AG09319 (cell line): ENCODE results near the gene SCNN1A.

Experiments used
- DNase-seq: peaks from one replicate; pipeline ENCODE4 v3.0.0-alpha.2; 2010; ENCODE audit warnings: low read depth; ENCODE audit errors: extremely low read depth
- TF ChIP-seq, protein P1 (sequence below): IDR thresholded peaks from 2 replicates; pipeline ENCODE4 v1.5.1; 2011; ENCODE audit warnings: low read depth, mild to moderate bottlenecking, inconsistent platforms, low read length, moderate library complexity

Gene SCNN1A

DNA sequence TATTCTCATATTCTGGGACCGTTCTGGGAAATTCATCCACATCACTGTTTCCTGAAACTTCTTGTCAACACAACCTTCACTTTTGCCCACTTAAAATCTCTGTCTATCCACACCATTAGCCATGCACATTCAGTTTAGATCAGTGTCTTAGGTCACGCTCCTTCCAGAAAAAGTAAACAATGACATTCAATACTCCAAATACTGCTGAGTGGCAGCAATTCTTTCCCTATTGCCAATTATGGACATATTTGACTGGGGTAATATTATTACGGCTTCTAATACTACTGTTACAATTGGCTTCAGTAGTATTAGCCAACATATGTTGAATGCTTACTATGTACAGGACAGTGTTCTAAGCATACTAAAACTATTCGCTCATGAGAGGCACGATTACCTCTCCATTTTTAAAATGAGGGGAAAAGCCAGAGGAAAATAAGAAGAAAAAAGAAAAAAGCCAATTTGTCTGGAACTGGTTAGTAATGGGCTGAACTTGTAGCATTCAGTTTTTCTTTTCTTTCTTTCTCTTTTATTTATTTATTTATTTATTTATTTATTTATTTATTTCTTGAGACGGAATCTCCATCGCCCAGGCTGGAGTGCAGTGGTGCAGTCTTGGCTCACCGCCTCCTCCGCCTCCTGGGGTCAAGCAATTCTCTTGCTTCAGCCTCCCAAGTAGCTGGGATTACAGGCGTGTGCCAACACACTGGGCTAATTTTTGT is 32.0 kb upstream of the SCNN1A start:
- DNase-seq, result no peak
- TF ChIP-seq, protein P1, sequence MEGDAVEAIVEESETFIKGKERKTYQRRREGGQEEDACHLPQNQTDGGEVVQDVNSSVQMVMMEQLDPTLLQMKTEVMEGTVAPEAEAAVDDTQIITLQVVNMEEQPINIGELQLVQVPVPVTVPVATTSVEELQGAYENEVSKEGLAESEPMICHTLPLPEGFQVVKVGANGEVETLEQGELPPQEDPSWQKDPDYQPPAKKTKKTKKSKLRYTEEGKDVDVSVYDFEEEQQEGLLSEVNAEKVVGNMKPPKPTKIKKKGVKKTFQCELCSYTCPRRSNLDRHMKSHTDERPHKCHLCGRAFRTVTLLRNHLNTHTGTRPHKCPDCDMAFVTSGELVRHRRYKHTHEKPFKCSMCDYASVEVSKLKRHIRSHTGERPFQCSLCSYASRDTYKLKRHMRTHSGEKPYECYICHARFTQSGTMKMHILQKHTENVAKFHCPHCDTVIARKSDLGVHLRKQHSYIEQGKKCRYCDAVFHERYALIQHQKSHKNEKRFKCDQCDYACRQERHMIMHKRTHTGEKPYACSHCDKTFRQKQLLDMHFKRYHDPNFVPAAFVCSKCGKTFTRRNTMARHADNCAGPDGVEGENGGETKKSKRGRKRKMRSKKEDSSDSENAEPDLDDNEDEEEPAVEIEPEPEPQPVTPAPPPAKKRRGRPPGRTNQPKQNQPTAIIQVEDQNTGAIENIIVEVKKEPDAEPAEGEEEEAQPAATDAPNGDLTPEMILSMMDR, result no peak

DNA sequence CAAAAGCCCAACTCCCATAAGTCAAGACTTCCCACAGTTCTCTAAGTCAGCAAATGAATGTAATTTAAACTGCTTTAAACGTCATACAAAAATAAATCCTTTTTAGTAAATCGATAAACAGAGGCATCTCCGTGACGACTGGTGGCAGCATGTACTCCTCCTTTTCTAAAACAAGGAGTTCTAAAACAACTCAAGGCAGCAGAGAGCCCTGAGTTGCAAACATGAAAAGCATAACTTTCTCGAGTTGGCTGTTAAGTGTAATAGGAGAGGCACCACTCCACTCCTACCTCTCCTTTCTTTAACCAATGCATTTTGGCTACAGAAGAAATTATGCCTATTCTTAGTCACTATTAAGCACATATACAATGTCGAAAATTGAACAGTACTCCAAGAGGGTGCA is 30.6 kb upstream of the SCNN1A start:
- TF ChIP-seq, protein P1, result no peak
- DNase-seq, result no peak

- TF ChIP-seq, protein P1, result no peak
- no peak for DNase-seq
Measured at GRCh38 chr12:6404390-6404789, 29.0 kb upstream of the SCNN1A start.

GRCh38 chr12:6399884-6400644 is 24.7 kb upstream of the SCNN1A start:
- TF ChIP-seq, protein P1, result no peak

GRCh38 chr12:6396031-6396430 is 20.7 kb upstream of the SCNN1A start:
- DNase-seq, result no peak
- TF ChIP-seq, protein P1, result no peak

More at GRCh38 chr12:6399884-6400644, 24.7 kb upstream of the SCNN1A start:
- no peak for DNase-seq

DNA sequence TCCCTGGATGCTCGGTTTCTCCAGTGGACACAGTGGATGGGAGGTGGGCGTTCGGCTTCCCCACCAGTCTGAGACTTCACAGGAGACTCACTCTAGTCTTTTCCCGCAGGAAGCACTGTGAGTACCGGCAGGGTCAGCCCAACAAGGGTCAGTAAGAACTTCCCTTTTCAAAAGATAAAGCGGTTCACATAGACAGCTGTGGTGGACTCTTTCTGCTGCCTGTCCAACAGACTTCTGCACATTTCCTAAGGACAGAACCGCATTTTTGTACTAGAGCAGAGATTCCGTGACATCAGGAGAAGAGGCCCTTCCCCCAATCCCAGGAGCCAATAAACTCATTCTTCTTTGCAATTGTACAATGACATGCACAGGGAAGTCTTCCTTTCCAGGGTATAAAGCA is 19.0 kb upstream of the SCNN1A start:
- no peak for DNase-seq
- TF ChIP-seq, protein P1, result no peak

DNA sequence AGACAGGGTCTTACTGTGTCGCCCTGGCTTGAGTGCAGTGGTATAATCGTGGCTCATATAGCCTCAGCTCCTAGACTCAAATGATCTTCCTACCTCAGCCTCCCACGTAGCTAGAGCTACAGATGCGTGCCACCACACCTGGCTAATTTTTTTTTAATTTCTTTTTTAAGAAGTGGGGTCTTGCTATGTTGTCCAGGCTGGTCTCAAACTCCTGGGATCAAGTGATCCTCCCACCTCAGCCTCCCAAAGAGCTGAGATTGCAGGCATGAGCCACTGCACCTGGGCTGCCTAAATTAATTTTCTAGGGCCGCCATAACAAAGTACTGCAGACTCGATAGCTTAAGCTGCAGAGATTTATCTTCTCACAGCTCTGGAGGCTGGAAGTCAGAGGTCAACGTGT is 17.7 kb upstream of the SCNN1A start:
- TF ChIP-seq, protein P1, result no peak
- DNase-seq, result no peak
